Uterus (tissue), 4 donors: ENCODE measurements around the gene UCKL1. TPM values are rescaled to one million over a fixed set of nuclear protein-coding genes. Genes with fewer than 3 reads are reported as not detected.

Experiments used
- DNase-seq, 2 donors: peaks; one replicate each; pipeline ENCODE4 v3.0.0-alpha.2; 2019 to 2020
- H3K27ac ChIP-seq, 2 donors: fragments of 200-600 bp; sonication (generic); 1 replicate in 1 of 2; 2 replicates in 1 of 2; pipeline ENCODE4 v1.5.1; 2016 to 2018
- H3K27me3 ChIP-seq, 2 donors: fragments of 200-600 bp; sonication (generic); one replicate each; pipeline ENCODE4 v1.5.1; 2018 to 2019; ENCODE audit warnings: control low read depth in 1 of 2
- H3K36me3 ChIP-seq, 2 donors: fragments of 200-600 bp; sonication (generic); one replicate each; pipeline ENCODE4 v1.5.1; 2019; ENCODE audit warnings: control low read depth in 1 of 2
- H3K4me1 ChIP-seq, 2 donors: fragments of 200-600 bp; sonication (generic); one replicate each; pipeline ENCODE4 v1.5.1; 2018 to 2019; ENCODE audit warnings: control low read depth in 1 of 2
- H3K4me3 ChIP-seq, 2 donors: fragments of 200-600 bp; sonication (generic); 1 replicate in 1 of 2; 2 replicates in 1 of 2; pipeline ENCODE4 v1.5.1; 2018 to 2019; ENCODE audit warnings: mild to moderate bottlenecking in 1 of 2
- H3K9me3 ChIP-seq, 2 donors: fragments of 200-600 bp; sonication (generic); one replicate each; pipeline ENCODE4 v1.5.1; 2019; ENCODE audit warnings: control low read depth in 1 of 2
- CTCF ChIP-seq, 4 experiments: fragments of 200-600 bp in 2 of 4; fragments of 450-650 bp in 2 of 4; sonication (generic) in 2 of 4; IDR thresholded peaks; one replicate each; pipeline ENCODE4 v1.5.1; 2016 to 2019; ENCODE audit warnings: antibody characterized with exemption in 4 of 4, mild to moderate bottlenecking in 2 of 4, moderate library complexity in 1 of 4
- POLR2A ChIP-seq, 2 donors: fragments of 450-650 bp; IDR thresholded peaks; one replicate each; pipeline ENCODE4 v1.6.1; 2016; ENCODE audit warnings: antibody characterized with exemption in 2 of 2, mild to moderate bottlenecking in 1 of 2, moderate library complexity in 1 of 2
- intact Hi-C: fragments of 100-400 bp; cut with DNase I; formaldehyde crosslinking; loops from one replicate; pipeline ENCODE4 v1.15.1; 2023; ENCODE audit warnings: low total_unique reads
- microRNA counts, 2 donors: library from miRNA; unstranded; fragments of <30 nt; microRNA quantifications; one replicate each; lab custom pipeline; 2016 to 2017
- microRNA-seq: library from miRNA; unstranded; fragments of <30 nt; microRNA quantifications from one replicate; pipeline ENCODE4, GENCODE V29; 2016; ENCODE audit warnings: borderline microRNAs expressed, borderline replicate concordance
- small RNA-seq: library from RNA; depleted of rRNA; stranded (forward); fragments of <200 nt; gene quantifications from one replicate; pipeline ENCODE3, GENCODE V24; 2016
- total RNA-seq, 4 donors: library from RNA; depleted of rRNA in 3 of 4; stranded (reverse); fragments of >200 nt in 3 of 4; gene quantifications; one replicate each; pipeline versions ENCODE4 v1.1.0 to v1.2.4, GENCODE V29; 2014 to 2023
- donor health status: DM: yes; HTN: yes; CAD: no.

Gene UCKL1
- total RNA-seq, 4 donors from 2014 or later, result 21.8 to 64.6 (median 23.5) TPM

- Histone ChIP-seq H3K27me3 (no peaks in the 10 kb centered on the region), H3K27ac (no peak overlapping the region), H3K9me3 (no peaks in the 10 kb centered on the region), H3K4me1 (peaks cover 0 to 5% of the 10 kb centered on the region in 2 donors), H3K36me3 (no peaks in the 10 kb centered on the region), H3K4me3 (no peak overlapping the region)
- DNase-seq, result no peak
- intact Hi-C loops, result no loop called here
- TF ChIP-seq POLR2A (IDR thresholded peaks at IDR 0.05) (no peak), CTCF (IDR thresholded peaks at IDR 0.05) (no peak)
These were observed 65.6 kb downstream of the UCKL1 start for GRCh38 chr20:63890616-63891015.

- intact Hi-C loops, result no loop called here
- no peak for DNase-seq
- no peak overlapping the region for H3K4me3 ChIP-seq
- no peaks in the 10 kb centered on the region for H3K36me3 ChIP-seq
- no peak overlapping the region for H3K27ac ChIP-seq
- H3K4me1 ChIP-seq, result peaks cover 0 to 5% of the 10 kb centered on the region in 2 donors
- no peaks in the 10 kb centered on the region for H3K27me3 ChIP-seq
- no peak for TF ChIP-seq POLR2A (IDR thresholded peaks at IDR 0.05)
- no peak for TF ChIP-seq CTCF (IDR thresholded peaks at IDR 0.05)
- no peaks in the 10 kb centered on the region for H3K9me3 ChIP-seq
These were observed 66.0 kb downstream of the UCKL1 start for GRCh38 chr20:63890201-63890576.

MicroRNAs encoded within 50 kb of the gene (microRNA counts, 767-probe panel; counts per million panel counts)
- microRNA hsa-miR-1914-5p (lab: Ali Mortazavi, UCI) (0 counts per million in 2 donors), microRNA hsa-miR-647 (lab: Ali Mortazavi, UCI) (0 counts per million in 2 donors), microRNA hsa-miR-941 (lab: Ali Mortazavi, UCI) (0 counts per million in 2 donors)

Small RNAs within 50 kb of the gene (microRNA-seq; reads per million reads assigned to microRNA genes)
- not detected for gene MIR1914
- gene MIR647, result not detected
- gene MIR941-1, result not detected
- gene MIR941-2, result not detected
- gene MIR941-3, result not detected
- gene MIR941-4, result not detected
- not detected for gene MIR941-5

Small RNAs within 50 kb of the gene (small RNA-seq; reads per million reads assigned to genes)
- gene MIR647 (not detected), gene MIR941-2 (not detected), gene MIR941-4 (not detected), gene MIR941-5 (not detected), gene RNU1-134P (not detected)

Other genes starting within 250 kb of the UCKL1 start
- gene ARFRP1, start 248.4 kb downstream of the UCKL1 start, total RNA-seq, result 10 to 100 TPM; 26.1 to 59.8 (median 33.5) TPM
- gene ZGPAT, start 248.4 kb downstream of the UCKL1 start, total RNA-seq, result 10 to 100 TPM in 3 of 4 donors, 1 to 10 TPM in 1; 1.5 to 37.9 (median 15.3) TPM
- 10 to 100 TPM in 1 of 4 donors, 1 to 10 TPM in 3; 2.6 to 10.5 (median 8.4) TPM for gene LIME1, start 219.8 kb downstream of the UCKL1 start, total RNA-seq
- 100 to 1,000 TPM in 1 of 4 donors, 10 to 100 TPM in 3; 10.5 to 120 (median 41.0) TPM for gene SLC2A4RG, start 216.6 kb downstream of the UCKL1 start, total RNA-seq
- 10 to 100 TPM in 3 of 4 donors, 1 to 10 TPM in 1; 5.0 to 62.8 (median 38.8) TPM for gene ZBTB46, start 125.2 kb downstream of the UCKL1 start, total RNA-seq
- not detected for gene ABHD16B, start 94.9 kb downstream of the UCKL1 start, total RNA-seq
- gene TPD52L2, start 91.1 kb downstream of the UCKL1 start, total RNA-seq, result 10 to 100 TPM; 44.1 to 77.8 (median 62.0) TPM
- gene DNAJC5, start 61.3 kb downstream of the UCKL1 start, total RNA-seq, result 10 to 100 TPM; 10.9 to 39.8 (median 25.6) TPM
- 10 to 100 TPM in 3 of 4 donors, 1 to 10 TPM in 1; 4.7 to 23.3 (median 17.4) TPM for gene ZNF512B, start 13.5 kb upstream of the UCKL1 start, total RNA-seq
- 1 to 10 TPM in 2 of 4 donors, under 1 TPM in 1, not detected in 1; 0.83 to 7.6 (median 1.2) TPM for gene SAMD10, start 23.2 kb upstream of the UCKL1 start, total RNA-seq
- gene PRPF6, start 24.7 kb upstream of the UCKL1 start, total RNA-seq, result 10 to 100 TPM; 28.5 to 73.0 (median 69.6) TPM
- 1 to 10 TPM in 2 of 4 donors, under 1 TPM in 1, not detected in 1; 0.26 to 2.9 (median 1.9) TPM for gene C20orf204, start 79.8 kb upstream of the UCKL1 start, total RNA-seq
- 100 to 1,000 TPM in 1 of 4 donors, 10 to 100 TPM in 2, 1 to 10 TPM in 1; 6.7 to 116 (median 19.1) TPM for gene SOX18, start 93.2 kb upstream of the UCKL1 start, total RNA-seq
- gene TCEA2, start 106.8 kb upstream of the UCKL1 start, total RNA-seq, result 10 to 100 TPM; 21.5 to 75.4 (median 27.2) TPM
- gene RGS19, start 123.1 kb upstream of the UCKL1 start, total RNA-seq, result 10 to 100 TPM in 1 of 4 donors, 1 to 10 TPM in 3; 4.6 to 38.8 (median 6.7) TPM
- gene OPRL1, start 123.7 kb upstream of the UCKL1 start, total RNA-seq, result 1 to 10 TPM in 1 of 4 donors, under 1 TPM in 2, not detected in 1; 0.51 to 1.9 (median 0.64) TPM
- not detected for gene LKAAEAR1, start 128.0 kb upstream of the UCKL1 start, total RNA-seq
- not detected for gene NPBWR2, start 151.1 kb upstream of the UCKL1 start, total RNA-seq
- gene MYT1, start 208.0 kb upstream of the UCKL1 start, total RNA-seq, result under 1 TPM in 1 of 4 donors, not detected in 3; 0.21 TPM